Heart right ventricle (tissue), 16 donors: ENCODE measurements around the gene SERF2. TPM values are rescaled to one million over a fixed set of nuclear protein-coding genes. Genes with fewer than 3 reads are reported as not detected.
A peak's percentile ranks its signal among the peaks of the same experiment; 100 is the strongest.
"Not testable (repeated sequence)": the region's sequence is repeated elsewhere in the genome, so short reads cannot be mapped to it uniquely, and the experiment has no call there.

Experiments used
- ATAC-seq, 8 donors: fragments of 200-7000 bp; cut with Tn5 transposase; one replicate each; pipeline ENCODE4 v1.9.1; 2020; ENCODE audit warnings: mild to moderate bottlenecking in 8 of 8, moderate library complexity in 8 of 8, moderate number of reproducible peaks in 1 of 8
- DNase-seq, 2 donors: peaks; one replicate each; pipeline ENCODE4 v3.0.0-alpha.2; 2020
- H3K27ac ChIP-seq, 10 donors: fragments of 200-600 bp; sonication (generic) in 2 of 10; one replicate each; pipeline versions ENCODE4 v1.5.0 to v1.8.0; 2020 to 2022; ENCODE audit warnings: mild to moderate bottlenecking in 3 of 10
- H3K27me3 ChIP-seq, 7 donors: fragments of 200-600 bp; one replicate each; pipeline ENCODE4 v1.8.0; 2021 to 2022; ENCODE audit warnings: mild to moderate bottlenecking in 2 of 7
- H3K36me3 ChIP-seq, 9 donors: fragments of 200-600 bp; sonication (generic) in 1 of 9; one replicate each; pipeline versions ENCODE4 v1.5.0 to v1.8.0; 2020 to 2022; ENCODE audit warnings: mild to moderate bottlenecking in 2 of 9
- H3K4me1 ChIP-seq, 9 donors: fragments of 200-600 bp; sonication (generic) in 1 of 9; one replicate each; pipeline versions ENCODE4 v1.5.0 to v1.8.0; 2020 to 2022; ENCODE audit warnings: mild to moderate bottlenecking in 4 of 9
- H3K4me3 ChIP-seq, 10 donors: fragments of 200-600 bp; sonication (generic) in 2 of 10; one replicate each; pipeline versions ENCODE4 v1.5.0 to v1.8.0; 2020 to 2022; ENCODE audit warnings: mild to moderate bottlenecking in 7 of 10, moderate library complexity in 2 of 10
- H3K9me3 ChIP-seq, 11 donors: fragments of 200-600 bp in 10 of 11; sonication (generic) in 2 of 11; one replicate each; pipeline versions ENCODE4 v1.5.0 to v1.8.0; 2013 to 2022; ENCODE audit warnings: mild to moderate bottlenecking in 2 of 11, control low read depth in 1 of 11, moderate library complexity in 1 of 11
- WGBS, 2 donors: extraction: QIAGEN DNeasy Blood & Tissue Kit; methylation state at CpG; one replicate each; pipeline ENCODE4 v1.1.7; 2013; ENCODE audit warnings: inconsistent platforms in 1 of 2; 5-methylcytosine and 5-hydroxymethylcytosine counted together
- intact Hi-C, 10 donors: fragments of 100-400 bp; cut with DNase I; formaldehyde crosslinking; loops; one replicate each; pipeline versions ENCODE4 v1.11.1 to v1.14.2; 2022
- long read RNA-seq, 3 donors: library from polyadenylated mRNA; unstranded; transcript quantifications; one replicate each; pipeline ENCODE4 v2.0.0, GENCODE V29; 2020 to 2021
- polyA plus RNA-seq, 2 donors: library from polyadenylated mRNA; stranded (reverse); fragments of 200-250 nt; gene quantifications; one replicate each; pipeline ENCODE4 v1.2.3, GENCODE V29; 2013
- total RNA-seq, 10 donors: library from RNA; stranded (reverse); fragmentation: NEBNext Ultra II Directional in 3 of 10; extraction: Animal tissue kit (Norgen Biotek cat#: 25700) in 3 of 10; gene quantifications; one replicate each; pipeline versions ENCODE4 v1.2.1 to v1.2.4, GENCODE V29; 2021 to 2023
- TF ChIP-seq, protein P1 (sequence below), 9 donors: fragments of 200-600 bp; sonication (generic) in 2 of 9; IDR thresholded peaks; one replicate each; pipeline versions ENCODE4 v1.5.0 to v1.8.0; 2021 to 2022; ENCODE audit warnings: antibody characterized with exemption in 9 of 9, mild to moderate bottlenecking in 5 of 9, moderate library complexity in 1 of 9
- donor health status: Arrhythmogenic right ventricular cardiomyopathy.
- donor health status: ischemic (EF 13 %, LVEDD 7.1; RV severe dilation, severe dysfunction).
- donor health status: healthy with polysubstance abuse.
- donor health status: DM: no; HTN: yes; CAD: no.
- donor health status: DM: no; HTN: no; CAD: no.
- donor health status: ischemic (EF 25% LVEDD 6.9; RV normal size, moderate dysfunction).
- donor health status: ischemic (EF 25% LVEDD 5.7; RV mildly dilated, moderate dysfunction).
- donor health status: healthy.
- donor health status: DM: yes; HTN: yes; CAD: no.
- donor health status: Ischemic cardiomyopathy.
- donor health status: ischemic (EF 35%, LVEDD 5.7; RV mildly dilated, moderate dysfunction).
- donor health status: nonischemic (EF 11% LVEDD 7.7; RV severe dilation, severe dysfunction).
- donor health status: DM: yes; HTN: yes; CAD: no.
- donor health status: PGD.
- donor health status: ischemic (EF 29% LVEDD 5.4; RV normal size, mild dysfunction).
- donor health status: nonischemic (EF 23%, LVEDD 6.1; RV moderate dilation, normal function).

The SERF2 gene
- total RNA-seq = 1,000 to 10,000 TPM in 3 of 10 donors, 100 to 1,000 TPM in 7; 626 to 1,166 (median 689) TPM
- 1,000 to 10,000 TPM; 2,367 to 4,286 TPM for polyA plus RNA-seq
- long read RNA-seq, donor 1, transcript SERF2-201 (3 exons, 1,537 nt) = major isoform, 436 of 515 reads
- long read RNA-seq, donor 1, transcript SERF2-207 (2 exons, 582 nt) = minor isoform, 20 of 515 reads
- long read RNA-seq, donor 1, transcript SERF2-212 (4 exons, 2,099 nt) = minor isoform, 5 of 515 reads
- long read RNA-seq, donor 1, partial matches to known transcripts = 30 of 515 reads
- long read RNA-seq, donor 1, other reads (novel, unspliced or antisense) = 15 of 515 reads
- long read RNA-seq, donor 2, transcript SERF2-202 (3 exons, 506 nt) = minor isoform, 6 of 664 reads
- long read RNA-seq, donor 2, transcript SERF2-201 (3 exons, 1,537 nt) = major isoform, 567 of 664 reads
- long read RNA-seq, donor 2, transcript SERF2-207 (2 exons, 582 nt) = minor isoform, 24 of 664 reads
- long read RNA-seq, donor 2, partial matches to known transcripts = 41 of 664 reads
- long read RNA-seq, donor 2, other reads (novel, unspliced or antisense) = 17 of 664 reads
- long read RNA-seq, donor 3, transcript SERF2-216 (2 exons, 1,030 nt) = minor isoform, 5 of 194 reads
- long read RNA-seq, donor 3, transcript SERF2-212 (4 exons, 2,099 nt) = minor isoform, 19 of 194 reads
- long read RNA-seq, donor 3, transcript SERF2-207 (2 exons, 582 nt) = minor isoform, 8 of 194 reads
- long read RNA-seq, donor 3, transcript SERF2-201 (3 exons, 1,537 nt) = major isoform, 131 of 194 reads
- long read RNA-seq, donor 3, partial matches to known transcripts = 1 of 194 reads
- long read RNA-seq, donor 3, other reads (novel, unspliced or antisense) = 25 of 194 reads

DNA sequence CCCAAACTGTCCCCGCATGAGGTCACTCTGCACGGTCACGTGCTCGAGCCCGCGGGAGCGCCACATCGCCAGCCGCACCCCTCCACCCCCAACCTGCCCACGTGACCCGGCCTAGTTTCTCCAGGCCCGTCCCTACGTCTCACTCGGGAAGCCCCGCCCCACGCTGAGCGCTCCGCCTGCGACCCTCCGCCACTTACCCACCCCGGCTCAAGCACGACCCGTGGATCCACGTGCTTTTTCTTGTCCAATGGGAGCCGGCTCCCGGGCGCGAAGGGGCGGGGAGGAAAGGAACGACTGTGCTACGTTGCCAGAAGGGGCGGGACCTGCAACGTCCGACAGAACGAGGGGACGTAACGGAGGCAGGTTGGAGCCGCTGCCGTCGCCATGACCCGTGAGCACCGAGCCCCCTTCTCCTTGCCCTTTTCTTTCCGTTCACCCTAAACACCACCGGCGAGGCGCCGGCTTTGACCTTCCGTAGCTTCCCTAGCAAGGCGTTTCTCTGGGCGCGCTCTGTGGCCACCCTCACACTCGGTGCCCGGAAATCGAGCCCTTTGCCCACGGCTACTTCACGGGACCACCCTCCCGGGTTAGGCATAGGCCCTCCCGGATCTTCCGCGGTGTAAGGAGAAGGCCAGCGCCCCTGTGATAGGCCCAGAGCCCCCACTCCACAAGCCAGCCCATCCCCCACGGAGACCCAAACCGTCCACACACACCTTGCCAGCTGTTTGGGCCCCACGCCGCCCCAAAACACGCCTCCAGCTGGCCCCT lies at the start of gene SERF2:
SERF2 (plus strand) TSS at position 328 of the 768 bp plus-strand sequence; CDS start at position 385, 57 bp downstream.
- intact Hi-C loops = loop anchor here in 1 of 10 donors (5.0 kb wide), 1 partner anchor 300 kb away; the partner anchor contains the start of gene TP53BP1
- H3K36me3 ChIP-seq = peaks cover 0 to 40% (median 11%) of the 10 kb centered on the region in 9 donors
- peak within 1 kb of the TSS; percentile 70 to 100 (median 90) for H3K4me3 ChIP-seq
- peaks cover 20 to 48% (median 37%) of the 10 kb centered on the region in 9 donors for H3K4me1 ChIP-seq
- no peaks in the 10 kb centered on the region for H3K9me3 ChIP-seq
- TF ChIP-seq, protein P1, sequence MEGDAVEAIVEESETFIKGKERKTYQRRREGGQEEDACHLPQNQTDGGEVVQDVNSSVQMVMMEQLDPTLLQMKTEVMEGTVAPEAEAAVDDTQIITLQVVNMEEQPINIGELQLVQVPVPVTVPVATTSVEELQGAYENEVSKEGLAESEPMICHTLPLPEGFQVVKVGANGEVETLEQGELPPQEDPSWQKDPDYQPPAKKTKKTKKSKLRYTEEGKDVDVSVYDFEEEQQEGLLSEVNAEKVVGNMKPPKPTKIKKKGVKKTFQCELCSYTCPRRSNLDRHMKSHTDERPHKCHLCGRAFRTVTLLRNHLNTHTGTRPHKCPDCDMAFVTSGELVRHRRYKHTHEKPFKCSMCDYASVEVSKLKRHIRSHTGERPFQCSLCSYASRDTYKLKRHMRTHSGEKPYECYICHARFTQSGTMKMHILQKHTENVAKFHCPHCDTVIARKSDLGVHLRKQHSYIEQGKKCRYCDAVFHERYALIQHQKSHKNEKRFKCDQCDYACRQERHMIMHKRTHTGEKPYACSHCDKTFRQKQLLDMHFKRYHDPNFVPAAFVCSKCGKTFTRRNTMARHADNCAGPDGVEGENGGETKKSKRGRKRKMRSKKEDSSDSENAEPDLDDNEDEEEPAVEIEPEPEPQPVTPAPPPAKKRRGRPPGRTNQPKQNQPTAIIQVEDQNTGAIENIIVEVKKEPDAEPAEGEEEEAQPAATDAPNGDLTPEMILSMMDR (IDR thresholded peaks at IDR 0.05) = no peak
- ATAC-seq = peak; percentile 94 to 98 (median 97)
- H3K27ac ChIP-seq = peak within 1 kb of the TSS; percentile 93 to 100 (median 98)
- H3K27me3 ChIP-seq = no peaks in the 10 kb centered on the region
- DNase-seq = peak; percentile 100
- 0% methylated on average over 66 of the region's 66 CpGs for WGBS, 2 donors

GRCh38 chr15:43746245-43746902 lies 45.7 kb upstream of the SERF2 start, which contains the start of gene PDIA3:
Gene PDIA3, plus strand, starts transcription at chr15:43746438. Its CDS starts 102 bp downstream, at chr15:43746540.
- intact Hi-C loops, H3K27me3 ChIP-seq, H3K9me3 ChIP-seq: not testable (repeated sequence)
- H3K4me3 ChIP-seq = peak within 1 kb of the TSS; percentile 45 to 97 (median 90)
- H3K4me1 ChIP-seq = peaks cover 13 to 49% (median 43%) of the 10 kb centered on the region in 9 donors
- ATAC-seq = peak; percentile 98 to 99 (median 99)
- H3K36me3 ChIP-seq = peaks cover 0 to 11% (median 0%) of the 10 kb centered on the region in 9 donors
- H3K27ac ChIP-seq = peak within 1 kb of the TSS; percentile 68 to 98 (median 93)
- WGBS, 2 donors = 0 to 1% methylated on average over 65 to 84 of the region's 84 CpGs
- peak; percentile 93 to 96 for DNase-seq
- TF ChIP-seq, protein P1 (IDR thresholded peaks at IDR 0.05) = peak in 4 of 9 donors; percentile 8 to 29 (median 14)

DNA sequence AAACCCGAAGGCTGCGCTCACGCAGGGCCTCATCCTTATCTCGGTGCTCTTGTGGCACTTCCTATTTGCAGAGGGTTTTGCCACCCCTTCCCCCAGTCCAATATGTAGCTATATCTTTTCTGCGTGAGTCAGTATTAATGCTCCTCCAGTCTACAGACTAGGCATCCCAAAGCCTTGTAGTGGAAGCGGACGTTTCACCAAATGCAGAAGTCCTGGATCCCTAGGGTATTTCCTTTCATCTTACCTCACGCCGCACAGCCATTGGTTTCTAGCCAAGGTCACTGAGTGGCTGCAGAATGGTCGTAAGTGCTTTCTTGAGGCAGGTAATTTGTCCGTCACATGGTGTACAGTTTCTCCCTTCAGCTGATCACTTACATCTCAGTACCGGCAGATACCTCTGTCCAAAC lies 45.2 kb upstream of the SERF2 start:
- intact Hi-C loops, H3K27me3 ChIP-seq, H3K9me3 ChIP-seq: not testable (repeated sequence)
- ATAC-seq = peak in 4 of 8 donors; percentile 4 to 30 (median 16)
- Histone ChIP-seq H3K4me1 (peaks cover 17 to 54% (median 48%) of the 10 kb centered on the region in 9 donors), H3K27ac (peak overlapping the region; percentile 68 to 98 (median 93)), H3K36me3 (peaks cover 0 to 17% (median 0%) of the 10 kb centered on the region in 9 donors), H3K4me3 (peak overlapping the region; percentile 45 to 97 (median 90))
- 0 to 1% methylated on average over 12 of the region's 12 CpGs for WGBS, 2 donors
- DNase-seq = peak in 1 of 2 donors; percentile 6

DNA sequence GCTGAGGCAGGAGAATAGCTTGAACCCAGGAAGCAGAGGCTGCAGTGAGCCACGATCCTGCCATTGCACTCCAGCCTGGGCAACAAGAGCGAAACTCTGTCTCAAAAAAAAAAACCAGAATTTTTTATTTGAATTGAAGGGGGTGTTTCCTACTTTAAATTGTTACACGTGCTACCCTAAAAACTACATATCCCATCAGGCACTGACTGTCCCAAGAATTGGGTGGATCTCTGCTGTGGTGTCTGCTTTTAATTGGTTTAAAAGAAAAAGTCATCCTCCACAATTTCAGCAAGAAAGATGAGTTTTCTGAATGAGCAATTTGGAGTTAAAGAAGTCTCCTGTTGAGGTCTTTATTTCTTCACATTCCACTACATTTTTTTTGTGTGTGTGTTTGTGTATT lies 43.7 kb upstream of the SERF2 start:
- peak overlapping the region in 5 of 10 donors; percentile 16 to 97 (median 91) for H3K4me3 ChIP-seq
- no peaks in the 10 kb centered on the region for H3K9me3 ChIP-seq
- 67 to 70% methylated on average over 3 of the region's 3 CpGs for WGBS, 2 donors
- peaks cover 0 to 31% (median 0%) of the 10 kb centered on the region in 9 donors for H3K36me3 ChIP-seq
- H3K4me1 ChIP-seq = peaks cover 17 to 64% (median 57%) of the 10 kb centered on the region in 9 donors
- TF ChIP-seq, protein P1 (IDR thresholded peaks at IDR 0.05) = no peak
- DNase-seq (no peak), ATAC-seq (no peak)
- intact Hi-C loops = no loop called here
- H3K27ac ChIP-seq = peak overlapping the region in 1 of 10 donors; percentile 61
- no peaks in the 10 kb centered on the region for H3K27me3 ChIP-seq
